ENCODE measurements around the gene TMEM165. TPM values are rescaled to one million over a fixed set of nuclear protein-coding genes. Genes with fewer than 3 reads are reported as not detected.

TMEM165 gene
- total RNA-seq, 1 experiment from 2014 or later: 148 TPM

DNA sequence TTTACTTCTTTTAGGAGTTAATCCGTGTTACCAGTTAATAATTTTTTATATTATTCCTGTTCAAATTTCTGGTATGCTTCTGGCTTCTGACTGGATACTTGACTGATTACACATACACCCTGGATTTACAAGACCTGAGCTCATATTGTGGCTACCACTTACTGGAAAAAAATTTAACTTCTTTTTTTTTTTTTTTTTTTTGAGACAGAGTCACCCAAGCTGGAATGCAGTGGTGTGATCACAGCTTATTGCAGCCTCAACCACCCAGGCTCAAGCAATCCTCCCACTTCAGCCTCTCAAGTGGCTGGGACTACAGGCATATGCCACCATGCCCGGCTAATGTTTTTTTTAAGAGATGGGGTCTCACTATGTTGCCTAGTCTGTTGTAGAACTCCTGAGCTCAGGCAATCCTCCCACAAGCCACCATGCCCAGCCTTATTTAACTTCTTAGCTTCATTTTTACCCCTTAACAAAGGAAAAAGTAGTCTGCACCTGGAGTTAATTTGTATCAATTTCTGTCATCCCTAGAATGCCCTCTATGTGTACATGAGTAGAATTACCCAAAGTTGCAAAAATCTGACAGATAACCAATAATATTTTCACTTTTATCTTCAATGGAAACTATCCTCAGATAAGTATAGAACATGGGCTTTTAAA is 50.3 kb downstream of the TMEM165 start:
- TF ChIP-seq, protein P1, sequence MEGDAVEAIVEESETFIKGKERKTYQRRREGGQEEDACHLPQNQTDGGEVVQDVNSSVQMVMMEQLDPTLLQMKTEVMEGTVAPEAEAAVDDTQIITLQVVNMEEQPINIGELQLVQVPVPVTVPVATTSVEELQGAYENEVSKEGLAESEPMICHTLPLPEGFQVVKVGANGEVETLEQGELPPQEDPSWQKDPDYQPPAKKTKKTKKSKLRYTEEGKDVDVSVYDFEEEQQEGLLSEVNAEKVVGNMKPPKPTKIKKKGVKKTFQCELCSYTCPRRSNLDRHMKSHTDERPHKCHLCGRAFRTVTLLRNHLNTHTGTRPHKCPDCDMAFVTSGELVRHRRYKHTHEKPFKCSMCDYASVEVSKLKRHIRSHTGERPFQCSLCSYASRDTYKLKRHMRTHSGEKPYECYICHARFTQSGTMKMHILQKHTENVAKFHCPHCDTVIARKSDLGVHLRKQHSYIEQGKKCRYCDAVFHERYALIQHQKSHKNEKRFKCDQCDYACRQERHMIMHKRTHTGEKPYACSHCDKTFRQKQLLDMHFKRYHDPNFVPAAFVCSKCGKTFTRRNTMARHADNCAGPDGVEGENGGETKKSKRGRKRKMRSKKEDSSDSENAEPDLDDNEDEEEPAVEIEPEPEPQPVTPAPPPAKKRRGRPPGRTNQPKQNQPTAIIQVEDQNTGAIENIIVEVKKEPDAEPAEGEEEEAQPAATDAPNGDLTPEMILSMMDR (conservative IDR thresholded peaks at IDR 0.05; ENCODE audit: low read depth, low read length): peak; percentile 34
- TF ChIP-seq EZH2 (IDR thresholded peaks at IDR 0.05; ENCODE audit: low read length, unreplicated experiment) (no peak), EZH2phosphoT487 (IDR thresholded peaks at IDR 0.05; ENCODE audit: borderline replicate concordance, low read length) (no peak)
- Histone ChIP-seq H3K36me3 (ENCODE audit: low read depth, low read length) (peaks cover 34% of the 10 kb centered on the region), H3K4me1 (ENCODE audit: insufficient read depth, low read length) (peaks cover 23% of the 10 kb centered on the region), H3K27ac (ENCODE audit: low read length) (peak overlapping the region; percentile 22), H3K79me2 (ENCODE audit: low read length) (no peaks in the 10 kb centered on the region), H2AFZ (ENCODE audit: low read length) (no peak overlapping the region), H3F3A (ENCODE audit: low read length, unreplicated experiment) (no peaks in the 10 kb centered on the region), H3K9ac (ENCODE audit: low read length) (no peak overlapping the region), H3K27me3 (ENCODE audit: low read length) (no peaks in the 10 kb centered on the region), H3K4me3 (ENCODE audit: low read length) (no peak overlapping the region), H3K4me2 (ENCODE audit: low read length) (no peak overlapping the region), H3K9me3 (ENCODE audit: low read length) (no peaks in the 10 kb centered on the region), H4K20me1 (ENCODE audit: low read length) (no peaks in the 10 kb centered on the region), H3K9me2 (replicated peaks; ENCODE audit: low read length) (no peaks in the 10 kb centered on the region)
- peak; percentile 45 for ATAC-seq
- ChIA-PET CTCF (interaction anchor here (0.5 to 2.4 kb wide), 6 partner anchors 25 to 475 kb away, joined by 3 to 17 read pairs (median 4); partner anchors contain the start of gene SRD5A3), POLR2A (ENCODE audit: unreplicated experiment) (interaction anchor here (0.6 to 0.7 kb wide), 3 partner anchors 29 to 325 kb away, joined by 3 to 4 read pairs (median 4); no protein-coding TSS in a partner anchor)
- intact Hi-C loops (cut with micrococcal nuclease): loop anchor here (1.0 to 2.0 kb wide), 6 partner anchors 29 to 421 kb away; no protein-coding TSS in a partner anchor
- no TSS peak for BruUV-seq (replicated peaks)
- DNase-seq: peak; percentile 43

DNA sequence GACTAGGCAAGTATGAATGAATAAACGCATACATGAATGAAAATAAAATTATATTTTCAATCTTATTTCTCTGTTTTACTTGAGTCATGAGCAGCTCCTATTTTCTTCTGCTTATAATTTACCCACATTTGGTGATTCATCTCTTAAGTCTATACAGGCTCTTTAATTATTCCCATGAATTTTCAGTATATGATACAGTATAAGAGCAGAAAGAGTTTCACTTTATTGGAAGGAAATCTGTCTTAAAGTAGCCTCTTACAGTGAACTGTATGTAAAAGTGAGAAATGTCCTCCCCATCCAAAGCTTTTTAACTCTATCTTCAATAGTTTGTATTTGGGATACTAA is 50.8 kb downstream of the TMEM165 start:
- H3K9ac ChIP-seq (ENCODE audit: low read length): no peak overlapping the region
- peak; percentile 75 for ATAC-seq
- TF ChIP-seq EZH2phosphoT487 (IDR thresholded peaks at IDR 0.05; ENCODE audit: borderline replicate concordance, low read length) (no peak), EZH2 (IDR thresholded peaks at IDR 0.05; ENCODE audit: low read length, unreplicated experiment) (no peak)
- TF ChIP-seq, protein P1 (conservative IDR thresholded peaks at IDR 0.05; ENCODE audit: low read depth, low read length): no peak
- H3F3A ChIP-seq (ENCODE audit: low read length, unreplicated experiment): no peaks in the 10 kb centered on the region
- H3K4me1 ChIP-seq (ENCODE audit: insufficient read depth, low read length): peaks cover 23% of the 10 kb centered on the region
- H4K20me1 ChIP-seq (ENCODE audit: low read length): no peaks in the 10 kb centered on the region
- peak; percentile 32 for DNase-seq
- H3K9me3 ChIP-seq (ENCODE audit: low read length): no peaks in the 10 kb centered on the region
- ChIA-PET CTCF (interaction anchor here (2.4 kb wide), 1 partner anchor 108 kb away, joined by 17 read pairs; no protein-coding TSS in a partner anchor), POLR2A (ENCODE audit: unreplicated experiment) (interaction anchor here (0.6 kb wide), 1 partner anchor 326 kb away, joined by 3 read pairs; no protein-coding TSS in a partner anchor)
- H2AFZ ChIP-seq (ENCODE audit: low read length): no peak overlapping the region
- no peaks in the 10 kb centered on the region for H3K79me2 ChIP-seq (ENCODE audit: low read length)
- intact Hi-C loops (cut with micrococcal nuclease): no loop called here
- no peaks in the 10 kb centered on the region for H3K9me2 ChIP-seq (replicated peaks; ENCODE audit: low read length)
- no TSS peak for BruUV-seq (replicated peaks)
- no peaks in the 10 kb centered on the region for H3K27me3 ChIP-seq (ENCODE audit: low read length)
- H3K27ac ChIP-seq (ENCODE audit: low read length): peak overlapping the region; percentile 22; the same call in 1 of the 2 replicates
- no peak overlapping the region for H3K4me2 ChIP-seq (ENCODE audit: low read length)
- no peak overlapping the region for H3K4me3 ChIP-seq (ENCODE audit: low read length)
- H3K36me3 ChIP-seq (ENCODE audit: low read depth, low read length): peaks cover 38% of the 10 kb centered on the region

All from PC-3 (cell line).